GM11168 (cell line): ENCODE results near the gene COL11A2.
"Not testable (repeated sequence)": the region's sequence is repeated elsewhere in the genome, so short reads cannot be mapped to it uniquely, and the experiment has no call there.

Experiments used
- in situ Hi-C: fragments of 300-500 bp; cut with MboI; formaldehyde crosslinking; loops from one replicate; pipeline ENCODE4 v1.12.0; 2022; ENCODE audit warnings: low sequenced_read_pairs; ENCODE audit not compliant: unreplicated experiment

Gene COL11A2

DNA sequence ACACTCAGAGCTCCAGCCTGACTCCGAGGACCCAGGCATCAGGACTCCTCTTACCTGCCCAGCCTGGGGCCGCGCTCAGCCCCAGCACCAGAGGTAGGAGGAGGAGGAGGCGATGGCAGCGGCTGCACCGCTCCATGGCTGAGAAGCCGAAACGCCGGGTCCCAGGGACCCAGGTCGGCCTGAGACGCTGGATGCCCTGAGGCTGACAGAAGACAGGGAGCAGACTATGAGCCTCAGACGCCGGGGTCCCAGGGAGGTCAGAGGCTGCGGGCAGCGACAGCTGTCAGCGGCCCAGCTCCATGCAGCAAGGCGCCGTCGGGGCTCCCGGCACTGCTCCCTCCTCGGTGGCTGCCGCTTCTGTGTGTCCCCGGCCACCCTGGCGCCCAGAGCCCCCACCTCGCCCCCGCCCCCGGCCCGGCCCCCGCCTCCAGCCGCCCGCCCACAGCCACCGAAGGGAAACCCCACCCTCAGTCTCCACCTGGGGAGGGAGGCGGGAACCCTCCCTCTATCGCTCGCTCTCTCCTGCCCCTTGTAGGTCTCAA, at the start of gene COL11A2:
Gene COL11A2, minus strand, starts transcription at position 363 of the 542 bp plus-strand sequence. Its CDS starts 227 bp downstream, at position 136.
- in situ Hi-C loops, result no loop called here

DNA sequence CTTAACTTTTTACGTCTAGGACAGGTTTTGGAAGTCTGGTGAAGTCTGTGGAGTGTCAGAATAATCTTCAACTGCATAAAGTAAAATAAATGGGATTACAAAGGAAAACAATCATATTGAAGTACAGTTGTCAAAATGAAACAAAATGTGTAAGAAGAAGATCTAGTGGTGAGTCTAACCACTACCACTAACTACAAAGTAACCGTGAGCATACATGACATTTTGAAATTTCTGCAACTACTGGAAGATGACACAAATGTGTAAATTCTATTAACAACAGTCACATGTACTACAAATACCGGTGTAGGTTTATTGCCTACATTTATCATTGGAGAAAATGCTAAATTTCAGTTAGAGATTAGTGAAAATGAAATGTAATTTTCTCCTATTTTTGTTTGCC, 49.7 kb upstream of the COL11A2 start:
- in situ Hi-C loops, result no loop called here

DNA sequence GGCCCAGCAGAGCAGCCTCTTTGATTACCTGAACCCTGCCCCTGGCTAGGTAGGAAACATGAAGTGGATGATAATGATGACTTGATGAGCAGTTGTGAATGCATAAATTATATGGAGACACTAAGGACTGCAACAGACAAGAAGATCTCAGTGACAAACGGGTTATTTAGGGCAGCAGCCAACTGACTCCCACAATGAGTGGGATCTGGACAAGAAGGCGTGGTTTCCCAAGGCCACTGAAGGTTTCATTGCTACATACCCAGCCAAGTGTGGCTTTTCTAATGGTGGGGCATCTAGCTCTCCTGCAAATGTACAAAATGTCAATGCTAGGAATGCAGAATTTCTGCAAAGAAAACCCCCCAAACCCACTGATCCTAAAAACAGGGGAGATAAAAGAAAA, 45.5 kb upstream of the COL11A2 start:
- in situ Hi-C loops, result no loop called here

DNA sequence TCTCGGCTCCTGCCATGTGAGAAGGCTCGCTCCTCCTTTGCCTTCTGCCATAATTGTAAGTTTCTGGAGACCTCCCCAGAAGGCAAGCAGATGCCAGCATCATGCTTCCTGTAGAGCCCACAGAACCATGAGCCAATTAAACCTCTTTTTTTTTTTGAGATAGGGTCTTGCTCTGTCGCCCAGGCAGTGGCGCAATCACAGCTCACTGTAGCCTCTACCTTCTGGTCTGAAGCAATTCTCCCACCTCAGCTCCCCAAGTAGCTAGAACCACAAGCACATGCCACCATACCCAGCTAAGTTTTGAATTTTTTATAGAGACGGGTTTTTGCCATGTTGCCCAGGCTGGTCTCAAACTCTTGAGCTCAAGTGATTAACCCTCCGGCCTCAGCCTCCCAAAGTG, 44.6 kb upstream of the COL11A2 start:
- in situ Hi-C loops, result no loop called here

DNA sequence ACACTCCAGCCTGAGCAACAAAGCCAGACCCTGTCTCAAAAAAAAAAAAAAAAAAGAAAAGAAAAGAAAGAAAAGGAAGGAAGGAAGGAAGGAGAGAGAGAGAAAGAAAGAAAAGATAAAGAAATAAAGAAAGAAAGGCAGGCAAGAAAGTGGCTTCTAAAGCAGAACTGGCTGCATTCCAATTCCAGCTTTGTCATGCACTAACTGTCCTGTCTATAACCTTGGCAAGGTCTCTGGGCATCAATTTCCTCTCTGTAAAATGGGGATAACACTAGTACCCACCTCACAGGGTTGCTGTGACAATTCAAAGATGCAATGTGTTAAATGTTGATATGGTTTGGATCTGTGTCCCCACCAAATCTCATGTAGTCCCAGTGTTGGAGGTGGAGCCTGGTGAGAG, 44.1 kb upstream of the COL11A2 start:
- in situ Hi-C loops, result no loop called here

DNA sequence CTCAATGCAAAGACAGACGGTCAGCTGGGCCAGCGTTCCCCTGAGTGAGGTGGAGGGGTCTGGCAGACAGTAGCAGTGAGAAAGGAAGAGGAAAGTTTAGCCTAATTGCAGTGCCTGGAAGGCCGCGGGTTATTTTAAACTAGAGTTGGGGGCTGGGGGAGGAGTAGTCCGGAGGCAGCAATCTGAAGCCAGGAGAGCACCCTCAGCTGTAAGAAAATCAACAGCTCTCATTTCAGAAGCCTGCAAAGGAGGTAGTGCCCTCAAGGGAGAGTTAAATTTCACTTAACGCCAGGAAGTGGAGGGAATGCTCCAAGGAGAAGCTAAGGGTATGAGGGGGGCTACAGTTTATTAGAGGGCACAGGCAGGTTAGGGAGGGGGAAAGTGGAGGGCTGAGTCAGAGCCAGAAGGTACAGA, 43.0 kb upstream of the COL11A2 start:
- in situ Hi-C loops, result no loop called here

DNA sequence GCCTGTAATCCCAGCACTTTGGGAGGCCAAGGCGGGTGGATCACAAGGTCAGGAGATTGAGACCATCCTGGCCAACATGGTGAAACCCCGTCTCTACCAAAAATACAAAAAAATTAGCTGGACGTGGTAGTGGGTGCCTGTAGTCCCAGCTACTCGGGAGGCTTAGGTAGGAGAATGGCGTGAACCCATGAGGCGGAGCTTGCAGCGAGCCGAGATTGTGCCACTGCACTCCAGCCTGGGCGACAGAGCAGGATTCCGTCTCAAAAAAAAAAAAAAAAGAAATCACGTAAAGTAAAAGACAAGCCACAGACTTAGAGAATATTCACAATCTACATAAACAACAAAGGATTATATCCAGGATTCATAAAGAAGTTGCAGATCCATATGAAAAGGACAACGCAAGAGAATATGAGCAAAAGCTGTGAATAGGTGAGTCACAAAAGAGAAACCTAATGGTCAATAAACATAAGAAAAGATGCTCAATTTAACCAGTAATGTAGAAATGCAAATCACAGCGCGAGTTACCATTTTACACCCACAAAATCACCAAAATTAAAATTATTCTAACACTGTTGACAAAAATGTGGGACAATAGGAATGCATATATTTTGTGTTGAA, 34.3 kb upstream of the COL11A2 start:
- in situ Hi-C loops, result not testable (repeated sequence)

DNA sequence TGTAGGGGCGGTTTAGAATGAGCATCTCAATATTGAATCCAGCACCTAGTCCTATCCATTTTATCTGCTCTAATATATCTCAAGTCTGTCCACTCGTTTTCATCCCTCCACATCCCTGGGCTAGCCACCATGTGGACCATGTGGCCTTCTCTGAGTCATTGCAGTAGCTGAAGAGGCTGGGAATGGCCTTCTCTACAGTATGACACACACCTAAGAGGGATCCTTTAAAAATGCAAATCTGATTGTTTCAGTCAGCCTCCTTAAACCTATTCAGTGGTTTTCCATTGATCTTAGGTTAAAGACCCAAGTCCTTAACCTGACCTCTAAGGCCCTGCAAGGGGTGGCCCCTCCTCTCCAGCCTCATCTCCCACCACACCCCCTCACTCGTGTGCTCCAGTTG, 25.4 kb upstream of the COL11A2 start:
- in situ Hi-C loops, result no loop called here

DNA sequence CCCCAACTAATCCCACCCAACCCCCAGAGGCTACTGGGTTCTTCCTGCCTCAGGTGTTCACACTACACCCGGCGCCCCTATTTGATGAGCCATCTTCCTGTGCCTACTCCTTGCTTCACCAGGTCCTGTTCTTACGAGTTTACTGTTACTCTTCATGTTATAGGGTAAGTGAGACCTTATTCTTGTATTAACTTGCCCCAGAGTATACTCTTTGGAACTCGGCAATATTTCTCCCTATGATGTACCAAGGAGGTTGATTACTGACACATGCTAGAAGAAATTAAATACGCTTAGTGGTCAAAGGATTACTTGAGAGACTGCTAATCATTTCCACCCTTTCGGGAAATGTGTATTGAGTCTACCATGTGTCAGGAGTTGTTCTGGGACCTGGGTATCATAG, 25.0 kb upstream of the COL11A2 start:
- in situ Hi-C loops, result no loop called here

DNA sequence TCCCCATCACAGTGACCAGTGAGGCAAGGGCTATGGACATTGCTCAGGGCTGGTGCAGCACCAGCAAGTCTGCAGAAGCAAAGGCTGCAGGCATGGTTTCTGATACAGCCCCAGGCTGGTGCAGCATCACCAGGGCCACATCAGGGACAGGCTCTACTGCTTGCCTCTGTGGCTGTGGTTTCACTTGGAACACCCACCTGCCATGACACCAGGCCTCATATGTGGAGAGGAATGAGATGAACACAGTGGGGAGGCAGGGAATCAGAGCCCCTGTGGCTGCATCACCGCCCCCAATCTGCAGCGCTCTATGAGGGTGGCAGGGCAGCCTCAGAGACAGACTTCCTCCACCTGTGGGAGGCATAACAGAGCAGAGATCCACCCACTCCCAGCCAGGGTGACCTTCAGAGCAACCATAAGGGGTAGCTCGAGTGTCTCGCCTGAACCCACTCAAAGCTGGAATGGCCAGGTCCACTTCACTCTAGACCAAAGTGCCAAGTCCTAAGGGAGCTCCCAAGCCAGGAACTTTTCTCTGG, 23.9 kb upstream of the COL11A2 start:
- in situ Hi-C loops, result no loop called here

DNA sequence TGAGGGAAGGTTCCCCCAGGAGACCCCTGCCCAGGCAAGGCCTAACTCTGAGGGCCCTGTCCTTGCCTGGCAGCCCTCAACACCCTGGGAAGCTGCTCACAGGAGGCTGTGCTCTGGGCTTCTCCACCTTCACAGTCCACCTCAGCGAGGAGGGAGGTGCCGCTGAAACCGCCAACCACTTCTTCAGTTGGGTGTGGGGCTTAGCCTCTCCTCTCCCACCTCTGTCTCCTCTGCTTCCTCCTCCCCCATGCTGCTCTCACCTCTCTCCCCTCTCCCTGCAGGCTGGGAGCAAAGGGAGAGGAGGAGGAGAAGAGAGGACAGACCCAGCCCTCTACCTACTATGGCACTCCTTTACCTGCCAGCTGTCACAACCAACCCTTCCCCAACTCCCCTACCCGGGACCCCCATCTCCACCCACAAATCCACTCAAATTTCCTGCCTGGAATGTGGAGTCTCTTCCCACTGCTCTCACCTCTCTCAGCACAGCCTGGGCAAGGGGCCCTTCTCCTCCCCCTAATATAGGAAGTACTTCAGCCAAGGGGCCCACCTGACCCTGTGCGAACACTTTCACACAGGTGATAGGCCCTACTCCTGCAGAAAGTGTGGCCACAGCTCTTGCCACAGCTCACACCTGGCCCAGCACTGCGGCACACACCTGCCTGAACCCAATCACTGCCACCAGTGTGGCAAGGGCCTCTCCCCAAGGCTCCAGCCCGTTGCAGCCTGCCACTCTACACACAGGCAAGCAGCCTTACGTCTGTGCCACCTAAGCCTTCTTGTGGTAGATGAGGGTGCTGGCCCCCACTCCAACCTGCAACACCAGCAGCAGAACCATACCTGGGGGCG, 23.2 kb upstream of the COL11A2 start:
- in situ Hi-C loops, result no loop called here

DNA sequence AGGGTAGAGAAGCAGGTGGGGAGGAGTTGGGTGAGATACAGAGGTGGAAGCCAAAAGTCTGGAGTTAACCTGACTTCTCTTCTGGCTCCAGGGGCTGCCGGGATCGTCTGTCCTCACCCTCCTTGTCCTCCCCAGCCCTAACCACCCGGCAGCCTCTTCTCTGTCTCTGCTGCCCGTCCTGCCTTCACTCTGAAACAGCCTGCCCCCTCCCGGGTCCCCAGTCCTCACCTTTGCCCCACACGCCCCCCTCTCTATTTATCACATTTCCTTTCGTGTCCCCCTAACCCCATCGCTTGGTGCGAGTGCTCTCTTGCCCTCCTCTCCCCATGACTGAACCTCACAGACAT, 21.7 kb upstream of the COL11A2 start:
- in situ Hi-C loops, result no loop called here

DNA sequence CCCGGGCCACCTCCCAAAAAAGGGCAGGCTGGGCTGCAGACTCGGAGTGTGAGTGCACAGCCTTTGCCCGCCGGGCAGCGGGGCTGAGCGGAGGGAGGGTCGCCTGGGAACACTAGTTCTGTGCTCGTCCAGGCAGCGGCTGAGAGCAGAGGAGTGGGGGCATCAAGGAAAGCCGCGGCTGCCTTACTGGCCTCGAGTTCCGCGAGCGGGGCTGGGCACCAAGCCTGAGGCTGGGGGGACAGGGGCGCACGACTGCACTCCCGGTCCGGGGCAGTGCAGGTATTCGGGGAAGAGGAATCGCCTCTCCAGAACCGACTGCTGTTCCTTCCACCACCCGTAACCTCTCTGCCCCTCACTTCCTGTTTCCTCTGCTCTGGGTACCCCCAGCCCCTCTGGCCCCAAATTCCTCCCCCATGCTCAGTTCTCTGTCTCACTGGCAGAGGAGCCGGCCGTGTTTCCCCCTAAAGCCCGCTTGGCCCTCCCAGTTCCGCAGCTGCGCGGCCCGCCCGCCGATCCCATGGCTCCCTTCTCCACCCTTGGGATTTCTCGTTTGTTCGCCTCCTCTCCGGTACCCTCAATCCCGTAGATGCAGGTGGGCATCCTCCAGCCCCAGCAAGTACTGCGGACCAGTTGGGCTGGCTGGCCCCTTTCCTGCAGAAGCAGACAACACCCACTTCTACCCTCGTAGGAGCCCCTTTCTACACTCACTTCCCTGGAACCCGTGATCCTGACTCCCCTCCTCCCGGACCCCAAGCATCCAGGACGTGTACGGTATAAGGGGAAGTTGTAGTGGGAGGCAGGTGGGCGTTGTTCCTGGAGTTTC, 21.1 kb upstream of the COL11A2 start:
- in situ Hi-C loops, result no loop called here

DNA sequence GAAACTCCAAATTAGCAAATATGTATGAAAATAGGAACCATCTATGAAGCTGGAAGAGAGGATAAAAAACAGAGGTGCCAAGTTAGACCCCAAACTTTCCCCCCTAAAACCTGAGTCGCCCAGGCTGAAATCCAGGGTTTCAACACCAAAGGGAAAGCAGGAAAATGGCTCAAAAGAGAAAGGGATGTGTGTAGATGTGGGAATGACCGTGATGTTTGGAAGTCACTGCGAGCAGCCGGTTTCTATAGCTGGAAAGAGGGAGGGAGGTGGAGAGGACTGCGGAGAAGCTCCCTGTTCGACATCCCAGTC, 20.5 kb upstream of the COL11A2 start:
- in situ Hi-C loops, result no loop called here

DNA sequence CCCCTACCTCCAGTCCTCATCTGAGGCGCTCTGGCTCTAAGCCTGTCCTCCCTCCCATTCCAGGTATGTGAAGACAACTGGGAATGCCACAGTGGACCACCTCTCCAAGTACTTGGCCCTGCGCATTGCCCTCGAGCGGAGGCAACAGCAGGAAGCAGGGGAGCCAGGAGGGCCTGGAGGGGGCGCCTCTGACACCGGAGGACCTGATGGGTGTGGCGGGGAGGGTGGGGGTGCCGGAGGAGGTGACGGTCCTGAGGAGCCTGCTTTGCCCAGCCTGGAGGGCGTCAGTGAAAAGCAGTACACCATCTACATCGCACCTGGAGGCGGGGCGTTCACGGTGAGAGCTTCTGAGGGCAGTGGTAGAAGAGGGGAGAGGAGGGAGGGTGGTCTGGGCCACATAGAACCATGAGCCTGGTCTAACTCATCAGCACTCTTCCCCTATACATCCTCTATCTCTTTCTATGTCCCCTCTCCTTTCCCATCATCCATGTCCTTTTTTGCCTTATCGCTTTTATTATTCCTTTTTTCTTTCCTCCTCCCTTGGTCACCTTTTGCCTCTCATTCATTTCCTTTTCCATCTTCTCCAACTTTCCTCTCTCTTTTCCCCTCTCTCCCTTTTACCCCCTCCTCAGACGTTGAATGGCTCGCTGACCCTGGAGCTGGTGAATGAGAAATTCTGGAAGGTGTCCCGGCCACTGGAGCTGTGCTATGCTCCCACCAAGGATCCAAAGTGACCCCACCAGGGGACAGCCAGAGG, 19.6 kb upstream of the COL11A2 start:
- in situ Hi-C loops, result no loop called here

DNA sequence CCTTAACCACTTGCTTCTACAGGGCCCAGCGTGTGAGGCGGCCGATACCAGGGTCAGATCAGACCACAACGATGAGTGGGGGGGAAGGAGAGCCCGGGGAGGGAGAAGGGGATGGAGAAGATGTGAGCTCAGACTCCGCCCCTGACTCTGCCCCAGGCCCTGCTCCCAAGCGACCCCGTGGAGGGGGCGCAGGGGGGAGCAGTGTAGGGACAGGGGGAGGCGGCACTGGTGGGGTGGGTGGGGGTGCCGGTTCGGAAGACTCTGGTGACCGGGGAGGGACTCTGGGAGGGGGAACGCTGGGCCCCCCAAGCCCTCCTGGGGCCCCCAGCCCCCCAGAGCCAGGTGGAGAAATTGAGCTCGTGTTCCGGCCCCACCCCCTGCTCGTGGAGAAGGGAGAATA, 18.9 kb upstream of the COL11A2 start:
- in situ Hi-C loops, result no loop called here

DNA sequence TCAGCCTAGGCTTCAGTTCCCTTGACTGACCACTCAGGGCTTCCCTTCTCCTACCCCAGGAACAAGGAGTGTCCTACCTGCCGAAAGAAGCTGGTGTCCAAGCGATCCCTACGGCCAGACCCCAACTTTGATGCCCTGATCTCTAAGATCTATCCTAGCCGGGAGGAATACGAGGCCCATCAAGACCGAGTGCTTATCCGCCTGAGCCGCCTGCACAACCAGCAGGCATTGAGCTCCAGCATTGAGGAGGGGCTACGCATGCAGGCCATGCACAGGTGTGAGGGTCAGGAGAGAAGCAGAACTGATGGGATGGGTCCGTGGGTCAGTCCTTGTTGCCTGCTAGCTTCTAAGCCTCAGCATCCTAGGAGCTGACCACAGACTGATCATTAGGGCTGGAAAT, 17.6 kb upstream of the COL11A2 start:
- in situ Hi-C loops, result no loop called here

DNA sequence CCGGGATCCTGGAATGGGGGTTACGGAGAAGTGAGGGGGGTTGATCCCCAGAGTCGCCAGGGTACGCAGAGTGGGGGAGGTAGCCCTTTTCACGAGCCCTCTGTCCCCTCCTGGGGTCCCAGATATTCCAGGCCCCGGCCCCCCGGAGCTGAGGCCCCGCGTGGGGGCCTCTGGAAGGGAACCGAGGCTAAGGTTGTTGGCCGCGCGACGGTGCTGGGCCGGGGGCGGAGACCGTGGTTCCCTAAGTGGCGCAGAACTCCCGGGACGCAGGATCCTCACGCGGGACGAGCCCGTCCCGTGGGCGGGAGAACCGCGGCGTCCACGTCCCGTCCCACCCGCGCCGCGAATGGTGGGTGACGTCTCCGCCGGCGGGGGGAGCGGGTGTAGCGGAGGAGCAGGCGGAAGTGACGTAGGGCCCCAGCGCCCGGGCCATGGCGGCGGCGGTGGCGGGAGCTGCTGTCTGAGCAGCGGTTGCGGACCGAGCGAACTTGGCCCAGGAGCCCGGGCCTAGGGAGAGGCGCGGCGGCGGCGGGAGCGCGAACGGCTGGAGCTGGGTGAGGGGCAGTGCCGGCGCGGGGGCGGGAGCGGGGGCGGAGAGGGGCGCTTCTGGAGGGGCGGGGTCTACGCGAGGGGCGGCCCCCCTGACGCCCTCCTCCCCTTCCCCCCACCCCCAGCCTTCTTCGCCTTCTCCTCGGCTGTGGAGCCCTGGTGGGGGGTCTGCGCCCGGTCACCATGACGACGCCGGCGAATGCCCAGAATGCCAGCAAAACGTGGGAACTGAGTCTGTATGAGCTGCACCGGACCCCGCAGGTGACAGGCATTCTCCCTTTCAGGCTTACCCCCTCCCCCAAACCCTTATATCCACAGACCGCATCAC, 16.1 kb upstream of the COL11A2 start, which contains the start of gene RING1:
Gene RING1, plus strand, starts transcription at position 410 of the 877 bp plus-strand sequence. Its CDS starts 323 bp downstream, at position 733.
- in situ Hi-C loops, result no loop called here

DNA sequence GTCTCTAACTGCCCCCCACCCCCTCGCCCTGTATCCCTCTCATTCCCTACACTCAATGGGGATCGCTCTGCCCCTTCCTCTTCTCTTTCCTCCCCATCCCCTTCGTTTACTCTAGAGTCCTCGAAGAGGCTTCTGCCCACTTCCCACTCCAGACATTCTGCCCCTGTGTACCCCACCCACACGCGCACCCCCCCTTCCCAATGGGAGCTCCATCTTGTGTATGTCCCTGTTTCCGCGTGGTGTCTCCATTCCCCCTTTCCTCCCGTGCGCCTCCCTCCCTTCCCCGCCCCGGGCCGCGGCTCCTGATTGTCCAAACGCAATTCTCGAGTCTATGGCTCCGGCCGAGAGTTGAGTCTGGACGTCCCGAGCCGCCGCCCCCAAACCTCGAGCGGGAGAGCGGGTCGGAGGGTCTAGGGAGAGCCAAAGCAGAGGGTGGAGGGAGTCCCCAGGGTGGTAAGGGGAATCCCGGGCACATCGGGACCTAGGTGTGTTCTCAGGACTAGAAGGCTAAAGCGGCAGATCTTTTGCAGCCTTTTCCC, 15.4 kb upstream of the COL11A2 start:
- in situ Hi-C loops, result no loop called here
